HG03442 (cell line): Measurements from ENCODE around the gene KCNF1.

ENCODE experiments used
- ATAC-seq: cut with Tn5 transposase; IDR thresholded peaks from one replicate; pipeline ENCODE4 v1.9.1; 2021; ENCODE audit warnings: mild to moderate bottlenecking, moderate library complexity; ENCODE audit not compliant: unreplicated experiment

KCNF1 gene

DNA sequence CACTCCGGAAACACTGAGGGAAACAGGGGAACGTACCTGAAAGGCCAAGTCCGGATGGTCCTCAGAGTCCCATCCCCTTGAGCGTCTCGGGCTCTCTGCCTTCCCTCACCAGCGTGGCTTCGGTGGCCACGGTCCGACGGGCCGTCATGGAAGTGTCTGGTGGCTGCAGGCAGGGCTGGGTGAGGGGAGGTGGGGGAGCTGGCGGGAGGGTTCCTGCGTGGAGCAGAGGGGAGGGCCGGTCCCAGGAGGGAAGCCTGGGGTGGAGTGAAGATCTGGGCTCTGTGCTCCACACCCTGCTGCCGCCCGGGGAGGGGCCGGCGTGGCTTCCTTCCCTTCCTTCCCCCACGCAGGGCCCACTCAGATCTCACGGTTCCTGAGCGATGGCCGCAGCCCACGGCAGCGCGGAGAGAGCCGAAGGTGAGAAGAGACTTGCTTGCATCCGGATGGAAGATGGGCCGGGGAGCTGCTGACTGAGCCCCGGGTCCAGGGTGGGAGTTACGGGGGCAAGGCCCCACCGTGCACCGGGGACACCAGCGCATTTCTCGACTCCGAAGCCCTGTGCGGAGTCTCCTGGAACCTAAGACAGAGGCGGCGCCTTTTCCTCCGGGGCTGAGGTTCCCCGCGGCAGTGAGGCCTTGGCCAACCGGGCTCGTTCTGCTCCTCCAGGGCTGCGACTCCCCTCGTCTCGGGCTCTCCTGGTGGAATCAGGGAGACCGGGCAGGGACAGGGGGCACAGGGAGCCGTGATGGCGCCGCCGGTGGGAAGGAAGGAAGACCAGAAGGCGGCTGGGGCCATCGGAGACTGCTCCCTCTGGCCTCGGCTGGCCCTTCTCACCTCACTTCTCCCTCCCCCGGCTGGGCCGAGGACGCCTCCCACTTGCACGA lies 49.1 kb downstream of the KCNF1 start:
- no peak for ATAC-seq

DNA sequence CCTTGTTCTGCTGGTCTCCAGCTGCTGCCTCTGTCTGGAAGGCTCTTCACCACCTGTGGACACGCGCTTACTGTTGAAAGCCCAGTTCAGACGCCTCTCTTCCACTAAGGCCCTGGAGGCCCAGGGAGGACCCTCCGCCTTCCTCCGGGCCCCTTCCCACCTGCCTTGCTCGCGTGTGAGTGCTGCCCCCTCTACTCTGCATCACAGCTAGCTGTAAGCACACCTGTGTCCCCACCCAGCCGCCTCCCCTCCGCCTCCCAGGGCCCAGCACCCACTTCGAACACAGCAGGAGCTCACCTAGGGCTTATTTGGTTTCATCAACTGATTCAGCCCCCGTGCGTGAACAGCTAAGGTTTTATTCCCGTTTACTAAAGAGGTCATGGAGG lies 49.7 kb downstream of the KCNF1 start:
- ATAC-seq = no peak

DNA sequence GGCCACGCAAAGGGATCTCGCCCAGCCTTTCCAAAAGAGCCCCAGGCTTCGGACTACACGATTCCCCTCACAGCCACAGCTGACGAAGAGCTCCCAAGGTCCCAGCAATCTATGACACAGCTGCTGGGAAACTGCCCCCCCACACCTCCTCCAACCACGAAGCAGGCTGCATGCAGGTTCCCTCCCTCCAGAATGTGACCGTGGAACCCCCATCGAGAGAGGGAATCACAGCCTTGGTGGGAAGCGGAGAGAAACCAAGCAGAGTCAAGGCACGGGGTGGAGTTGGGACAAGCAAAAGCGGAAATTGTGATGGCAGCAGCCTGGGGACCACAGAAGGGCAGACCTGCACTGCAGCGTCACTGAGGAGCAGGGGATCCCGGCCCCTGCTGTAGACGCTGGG lies 50.3 kb downstream of the KCNF1 start:
- ATAC-seq = no peak

DNA sequence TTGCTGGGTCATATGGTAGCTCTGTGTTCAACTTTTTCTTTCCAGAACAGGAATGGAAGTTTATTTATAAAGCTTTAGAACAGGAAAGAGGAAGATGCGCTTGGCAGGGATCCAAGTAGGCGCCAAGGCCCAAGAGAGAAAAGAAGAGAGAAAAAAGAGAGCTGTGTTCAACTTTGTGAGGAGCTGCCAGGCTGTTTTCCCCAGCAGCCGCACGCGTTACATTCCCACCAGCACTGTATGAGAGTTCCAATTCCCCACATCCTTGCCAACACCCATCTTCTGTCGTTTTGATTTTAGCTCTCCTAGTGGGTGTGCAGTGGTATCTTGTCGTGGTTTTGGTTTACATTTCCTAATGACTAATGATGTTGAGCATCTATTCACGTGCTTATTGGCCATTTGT lies 51.4 kb downstream of the KCNF1 start:
- ATAC-seq = no peak
